Nephron (organoid): ENCODE data around the gene SYT6.

Experiments used
- H3K27ac Mint-ChIP-seq, 3 experiments: 2 replicates each; pipeline ENCODE4 v1.8.0; 2020; ENCODE audit warnings: mixed read lengths in 3 of 3, mild to moderate bottlenecking in 2 of 3, moderate library complexity in 1 of 3
- H3K27me3 Mint-ChIP-seq: 2 replicates; pipeline ENCODE4 v1.8.0; 2021; ENCODE audit warnings: low read depth, mild to moderate bottlenecking, moderate library complexity, mixed read lengths
- H3K36me3 Mint-ChIP-seq: 2 replicates; pipeline ENCODE4 v1.8.0; 2020; ENCODE audit warnings: low read depth, mixed read lengths
- H3K4me1 Mint-ChIP-seq: 2 replicates; pipeline ENCODE4 v1.8.0; 2020; ENCODE audit warnings: mixed read lengths
- H3K4me3 Mint-ChIP-seq, 3 experiments: 2 replicates each; pipeline ENCODE4 v1.8.0; 2020; ENCODE audit warnings: mild to moderate bottlenecking in 3 of 3, mixed read lengths in 3 of 3, moderate library complexity in 2 of 3
- H3K9me3 Mint-ChIP-seq: 2 replicates; pipeline ENCODE4 v1.8.0; 2020; ENCODE audit warnings: mixed read lengths
- TF ChIP-seq, protein P1 (sequence below), 3 experiments: fragments of 200-600 bp; sonication (generic); IDR thresholded peaks; one replicate each; pipeline ENCODE4 v1.5.0; 2021; ENCODE audit warnings: antibody characterized with exemption in 3 of 3; ENCODE audit not compliant: unreplicated experiment in 3 of 3

The SYT6 gene

DNA sequence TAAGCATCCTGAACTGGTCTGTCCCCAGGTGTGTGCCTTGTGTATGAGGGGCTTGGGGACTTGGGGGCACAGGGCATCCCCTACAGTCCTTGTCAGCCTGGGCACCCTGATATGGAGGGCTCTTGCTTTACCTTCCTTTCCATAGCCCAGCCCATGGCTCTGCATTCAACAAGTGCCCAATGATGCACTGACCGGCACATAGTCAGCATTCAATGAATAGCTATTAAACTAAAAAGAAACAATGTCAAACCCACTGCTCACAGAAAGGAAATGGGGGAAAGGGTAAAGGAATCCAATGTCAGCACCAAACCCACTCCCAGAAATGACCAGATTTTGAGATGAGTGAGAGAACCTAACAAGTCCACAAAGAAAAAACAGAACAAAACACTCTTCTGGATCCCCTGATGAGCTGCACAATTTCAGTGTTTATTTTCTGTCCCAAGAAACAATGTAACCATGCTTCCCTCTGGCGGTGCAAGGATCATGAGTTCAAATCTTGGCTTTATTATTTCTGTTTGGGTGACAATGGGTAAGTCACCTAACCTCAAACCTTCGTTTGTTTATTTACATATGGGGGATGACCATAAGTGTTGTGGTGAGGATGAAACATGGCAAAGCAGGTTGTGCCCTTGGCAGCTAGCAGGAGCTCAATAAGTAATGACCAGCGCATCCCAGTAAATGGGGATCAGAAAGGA, 22.0 kb downstream of the SYT6 start:
- TF ChIP-seq, protein P1, sequence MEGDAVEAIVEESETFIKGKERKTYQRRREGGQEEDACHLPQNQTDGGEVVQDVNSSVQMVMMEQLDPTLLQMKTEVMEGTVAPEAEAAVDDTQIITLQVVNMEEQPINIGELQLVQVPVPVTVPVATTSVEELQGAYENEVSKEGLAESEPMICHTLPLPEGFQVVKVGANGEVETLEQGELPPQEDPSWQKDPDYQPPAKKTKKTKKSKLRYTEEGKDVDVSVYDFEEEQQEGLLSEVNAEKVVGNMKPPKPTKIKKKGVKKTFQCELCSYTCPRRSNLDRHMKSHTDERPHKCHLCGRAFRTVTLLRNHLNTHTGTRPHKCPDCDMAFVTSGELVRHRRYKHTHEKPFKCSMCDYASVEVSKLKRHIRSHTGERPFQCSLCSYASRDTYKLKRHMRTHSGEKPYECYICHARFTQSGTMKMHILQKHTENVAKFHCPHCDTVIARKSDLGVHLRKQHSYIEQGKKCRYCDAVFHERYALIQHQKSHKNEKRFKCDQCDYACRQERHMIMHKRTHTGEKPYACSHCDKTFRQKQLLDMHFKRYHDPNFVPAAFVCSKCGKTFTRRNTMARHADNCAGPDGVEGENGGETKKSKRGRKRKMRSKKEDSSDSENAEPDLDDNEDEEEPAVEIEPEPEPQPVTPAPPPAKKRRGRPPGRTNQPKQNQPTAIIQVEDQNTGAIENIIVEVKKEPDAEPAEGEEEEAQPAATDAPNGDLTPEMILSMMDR (IDR thresholded peaks at IDR 0.05; ENCODE audit: unreplicated experiment in 3 of 3): no peak
- Mint-ChIP-seq H3K4me1 (peaks cover 15% of the 10 kb centered on the region), H3K4me3 (no peak overlapping the region), H3K27ac (no peak overlapping the region), H3K36me3 (no peaks in the 10 kb centered on the region), H3K9me3 (no peaks in the 10 kb centered on the region), H3K27me3 (peaks cover 6% of the 10 kb centered on the region)

- Mint-ChIP-seq H3K27me3 (peaks cover 4% of the 10 kb centered on the region), H3K9me3 (no peaks in the 10 kb centered on the region), H3K4me1 (peaks cover 13% of the 10 kb centered on the region), H3K4me3 (no peak overlapping the region), H3K27ac (no peak overlapping the region), H3K36me3 (no peaks in the 10 kb centered on the region)
- TF ChIP-seq, protein P1 (IDR thresholded peaks at IDR 0.05; ENCODE audit: unreplicated experiment in 3 of 3): no peak
Observed at GRCh38 chr1:114130846-114131525, 22.7 kb downstream of the SYT6 start.

- TF ChIP-seq, protein P1 (IDR thresholded peaks at IDR 0.05; ENCODE audit: unreplicated experiment in 3 of 3): no peak
- Mint-ChIP-seq H3K36me3 (no peaks in the 10 kb centered on the region), H3K4me1 (peaks cover 8% of the 10 kb centered on the region), H3K27ac (no peak overlapping the region), H3K9me3 (no peaks in the 10 kb centered on the region), H3K27me3 (peaks cover 4% of the 10 kb centered on the region), H3K4me3 (no peak overlapping the region)
Observed at GRCh38 chr1:114130213-114130612, 23.5 kb downstream of the SYT6 start.

- H3K4me1 Mint-ChIP-seq: peaks cover 10% of the 10 kb centered on the region
- TF ChIP-seq, protein P1 (IDR thresholded peaks at IDR 0.05; ENCODE audit: unreplicated experiment in 3 of 3): no peak
- no peaks in the 10 kb centered on the region for H3K9me3 Mint-ChIP-seq
- no peak overlapping the region for H3K4me3 Mint-ChIP-seq
- H3K36me3 Mint-ChIP-seq: peaks cover 4% of the 10 kb centered on the region
- peaks cover 4% of the 10 kb centered on the region for H3K27me3 Mint-ChIP-seq
- H3K27ac Mint-ChIP-seq: no peak overlapping the region
Observed at GRCh38 chr1:114128293-114128692, 25.4 kb downstream of the SYT6 start.

DNA sequence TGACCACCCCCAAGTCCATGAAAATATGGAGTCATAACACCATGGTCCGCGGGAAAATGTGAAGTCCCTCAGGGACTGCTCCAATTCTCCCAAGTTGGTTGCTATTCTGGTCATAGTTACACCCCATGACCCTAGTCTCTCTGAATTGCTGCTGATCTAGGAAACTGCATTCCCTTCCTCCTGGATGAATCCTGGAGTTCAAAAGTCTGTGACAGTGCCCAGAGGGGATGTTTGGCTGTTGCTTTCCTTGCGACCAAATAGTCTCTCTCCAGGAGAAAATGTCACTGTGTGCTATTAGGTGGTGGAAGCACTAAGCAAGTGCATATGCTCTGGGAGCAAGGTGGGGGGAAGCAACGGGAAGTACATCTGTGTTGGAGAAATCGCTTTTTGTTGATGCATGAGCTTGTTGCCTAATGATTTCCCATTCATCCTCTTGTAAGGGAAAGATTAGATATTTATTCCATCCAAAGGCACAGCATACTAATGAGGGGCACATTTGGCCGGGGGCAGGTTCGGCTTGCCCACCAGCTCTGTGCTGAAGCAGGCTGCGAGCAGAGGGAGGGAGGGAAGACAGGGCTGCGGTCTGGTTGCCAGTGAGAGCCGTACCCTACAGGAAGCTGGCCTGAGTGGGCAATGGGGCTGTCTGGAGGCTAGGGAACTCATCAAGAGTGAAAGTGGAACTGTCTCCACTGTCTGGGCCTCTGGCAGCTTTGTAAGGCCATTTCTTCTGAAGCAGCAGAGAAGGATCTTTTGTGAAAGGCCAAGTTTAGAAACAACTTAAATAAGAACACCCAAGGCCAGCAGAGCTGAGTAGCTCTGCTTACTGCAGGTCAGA, 27.2 kb downstream of the SYT6 start:
- TF ChIP-seq, protein P1 (IDR thresholded peaks at IDR 0.05; ENCODE audit: unreplicated experiment in 3 of 3): no peak
- H3K27me3 Mint-ChIP-seq: peaks cover 4% of the 10 kb centered on the region
- H3K9me3 Mint-ChIP-seq: no peaks in the 10 kb centered on the region
- peaks cover 4% of the 10 kb centered on the region for H3K36me3 Mint-ChIP-seq
- peaks cover 24% of the 10 kb centered on the region for H3K4me1 Mint-ChIP-seq
- H3K4me3 Mint-ChIP-seq: no peak overlapping the region
- no peak overlapping the region for H3K27ac Mint-ChIP-seq
